Measurements from ENCODE around the gene SDK2.
A peak's percentile ranks its signal among the peaks of the same experiment; 100 is the strongest.

SDK2 gene

DNA sequence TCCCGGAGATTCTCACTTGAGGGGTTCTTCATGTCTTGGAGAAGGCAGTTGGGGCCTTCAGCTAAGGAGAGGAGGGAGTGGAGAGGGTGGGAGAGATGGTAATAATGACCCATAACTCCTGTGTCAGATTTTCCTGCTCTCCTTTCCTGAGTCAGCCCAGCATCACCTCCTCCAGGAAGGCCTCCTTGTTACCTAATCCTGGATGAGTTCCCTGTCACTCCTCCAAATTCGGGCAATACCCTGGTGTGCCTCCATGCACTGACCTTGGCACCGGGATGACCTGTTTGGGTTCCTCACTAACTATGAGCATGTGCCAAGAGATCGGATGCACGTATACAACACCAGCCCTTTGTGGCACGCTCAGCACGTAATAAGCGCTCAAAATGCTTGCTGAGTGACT lies 38.8 kb downstream of the SDK2 start:
- DNase-seq: no peak

DNA sequence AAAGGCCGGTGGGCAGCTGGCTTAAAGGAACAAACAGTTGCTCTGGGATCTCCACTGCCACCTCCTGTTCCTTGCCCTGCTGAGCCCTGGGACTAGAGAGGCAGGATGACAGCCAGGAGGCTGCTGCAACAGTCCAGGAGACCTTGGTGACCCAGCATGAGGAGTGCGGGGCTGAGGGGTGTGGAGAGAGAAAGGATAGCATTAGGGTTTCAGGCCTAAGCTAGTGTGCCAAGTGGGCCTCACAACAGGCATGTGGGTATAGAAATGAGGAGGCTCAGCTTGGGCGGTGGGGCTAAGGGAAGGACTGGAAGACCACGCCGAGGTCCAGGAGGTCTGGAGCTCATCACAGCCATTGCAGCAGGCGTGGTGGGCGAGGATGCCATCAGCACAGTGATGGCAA lies 39.8 kb downstream of the SDK2 start:
- no peak for DNase-seq

- no peak for DNase-seq
Observed at GRCh38 chr17:73603971-73604370, 40.3 kb downstream of the SDK2 start.

- no peak for DNase-seq
Observed at GRCh38 chr17:73600103-73600871, 44.0 kb downstream of the SDK2 start.

- DNase-seq: no peak
Observed at GRCh38 chr17:73599599-73599998, 44.6 kb downstream of the SDK2 start.

- no peak for DNase-seq
Observed at GRCh38 chr17:73598212-73598611, 46.0 kb downstream of the SDK2 start.

DNA sequence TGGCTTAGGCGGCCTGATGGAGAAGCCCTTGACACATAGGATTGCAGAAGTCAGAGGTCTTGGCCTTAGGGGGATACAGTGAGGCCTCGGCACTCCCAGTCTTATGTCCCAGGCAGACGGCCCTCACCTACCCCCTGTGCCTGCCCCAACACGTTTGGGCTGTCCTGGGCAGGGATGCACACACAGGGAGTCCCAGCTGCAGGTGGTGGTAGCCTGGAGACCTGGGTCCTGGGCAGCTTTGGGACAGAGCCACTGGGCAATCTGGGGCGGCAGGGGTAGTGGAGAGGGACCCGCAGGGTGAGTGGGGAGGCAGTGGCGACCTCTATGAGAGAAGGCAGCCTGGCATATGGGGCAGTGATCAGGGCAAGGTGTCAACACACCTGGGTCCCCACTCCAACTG lies 48.3 kb downstream of the SDK2 start:
- DNase-seq: no peak

DNA sequence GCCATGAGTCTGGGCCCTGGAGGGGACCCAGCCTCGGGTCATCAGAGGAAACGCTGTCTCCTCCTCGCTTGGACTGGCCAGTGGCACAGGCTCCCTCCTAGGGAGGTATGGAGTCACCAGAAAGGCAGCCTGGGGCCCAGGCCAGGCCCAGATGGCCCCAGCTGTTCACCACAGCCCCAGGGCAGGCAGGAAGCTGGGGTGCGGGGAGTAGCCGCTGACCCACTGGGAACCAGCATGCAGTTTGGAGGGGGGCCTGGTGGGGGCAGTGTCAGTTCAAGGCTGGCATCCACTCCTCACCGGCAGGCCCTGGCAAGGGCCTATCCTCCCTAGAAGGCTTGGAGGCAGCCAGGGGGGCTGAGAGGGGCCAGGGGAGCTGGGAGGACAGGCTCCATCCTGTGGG lies 48.8 kb downstream of the SDK2 start:
- DNase-seq: peak in 1 of 2 donors; percentile 30

DNA sequence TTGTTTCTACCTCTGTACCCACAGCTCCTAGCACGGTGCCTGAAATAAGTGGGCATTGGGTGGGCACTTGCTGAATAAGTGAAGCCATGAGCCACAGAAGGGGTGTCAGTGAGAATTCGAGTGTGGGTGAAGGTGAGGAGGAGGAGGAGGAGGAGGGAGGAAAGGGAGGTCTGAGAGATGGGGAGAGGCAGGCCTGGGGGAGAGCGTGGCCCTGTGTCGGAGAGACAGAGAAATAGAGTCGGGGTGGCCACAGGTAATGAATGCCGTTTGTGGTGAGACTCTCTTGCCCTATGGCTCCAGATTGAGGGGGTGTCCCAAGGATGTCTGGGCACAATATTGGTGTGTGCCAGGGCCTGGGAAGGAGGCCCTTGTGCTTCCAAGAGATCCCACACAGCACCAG lies 49.2 kb downstream of the SDK2 start:
- no peak for DNase-seq

GRCh38 chr17:73594598-73594997 lies 49.6 kb downstream of the SDK2 start:
- no peak for DNase-seq

DNA sequence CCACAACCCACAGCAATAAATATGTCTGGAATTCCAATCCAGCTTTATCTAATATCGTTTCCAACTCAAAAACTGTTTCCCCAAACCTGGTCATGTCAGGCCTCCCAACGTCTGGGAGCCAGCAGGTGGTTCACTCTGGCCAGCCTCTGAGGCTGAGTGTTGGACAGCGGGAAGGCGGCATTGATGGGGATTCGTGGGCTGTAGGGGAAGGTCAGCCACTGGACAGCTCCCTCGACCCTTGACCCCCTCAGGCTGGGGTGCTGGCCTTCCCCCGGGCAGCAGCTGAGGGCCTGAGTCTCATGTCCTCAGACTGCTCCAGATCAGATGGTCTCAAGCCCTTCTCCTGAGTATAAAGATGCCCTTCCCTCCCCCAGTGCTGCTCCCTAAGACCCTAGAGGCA lies 50.2 kb downstream of the SDK2 start:
- no peak for DNase-seq

GRCh38 chr17:73593249-73593965 lies 50.8 kb downstream of the SDK2 start:
- DNase-seq: no peak

GRCh38 chr17:73592501-73592961 lies 51.7 kb downstream of the SDK2 start:
- DNase-seq: peak in 1 of 2 donors; percentile 12

DNA sequence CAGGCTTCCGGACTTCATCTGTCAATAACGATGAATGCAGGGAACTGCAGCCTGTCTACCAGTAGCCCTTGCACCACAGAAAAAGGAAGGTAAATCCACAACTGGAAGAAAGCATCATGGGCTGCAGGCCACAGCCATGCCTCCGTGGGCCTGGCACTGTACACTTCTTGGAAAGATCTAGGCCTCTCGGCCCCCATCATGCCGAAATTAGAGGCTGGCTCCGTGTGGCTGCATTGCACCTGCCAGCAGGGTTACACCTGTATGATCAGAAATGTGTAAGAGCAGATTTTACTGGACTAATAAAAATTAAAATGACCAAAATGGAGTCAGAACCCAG lies 52.2 kb downstream of the SDK2 start:
- no peak for DNase-seq

DNA sequence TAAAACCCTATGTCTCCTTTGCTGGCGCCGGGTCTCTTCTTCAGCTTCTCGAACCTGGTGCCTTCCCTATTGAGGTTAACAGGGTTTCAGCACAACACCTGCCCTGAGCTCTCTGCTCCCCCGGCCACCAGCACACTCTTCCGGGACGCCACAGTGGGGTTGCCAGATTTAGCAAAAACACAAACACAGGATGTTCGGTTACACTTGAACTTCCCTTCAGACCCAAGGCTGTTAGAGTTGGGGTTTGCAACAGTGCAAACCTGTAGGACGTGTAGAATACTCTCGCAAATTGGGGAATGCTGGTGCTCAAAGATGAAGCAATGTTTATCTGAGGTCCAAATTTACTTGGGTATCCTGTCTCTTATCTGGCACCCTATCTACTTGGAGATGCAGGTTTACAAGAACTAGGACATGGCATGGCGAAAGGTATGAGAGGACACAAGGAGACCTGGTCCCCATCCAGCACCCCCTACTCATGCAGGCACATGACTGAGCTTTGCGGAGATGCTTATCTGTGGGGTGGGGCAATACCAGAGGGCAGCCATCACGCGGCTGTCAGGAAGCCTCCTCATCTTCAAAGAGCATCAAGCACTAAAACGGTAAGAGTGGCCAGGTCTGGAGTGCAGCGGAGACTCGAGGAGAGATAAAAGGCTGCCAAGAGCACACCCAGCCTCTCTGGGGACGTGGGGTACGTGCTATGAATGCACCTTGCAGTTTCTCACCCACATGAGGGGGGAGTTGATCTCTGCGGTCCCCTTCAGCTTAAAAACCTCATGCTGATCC lies 52.8 kb downstream of the SDK2 start:
- DNase-seq: peak; percentile 21 to 29

DNA sequence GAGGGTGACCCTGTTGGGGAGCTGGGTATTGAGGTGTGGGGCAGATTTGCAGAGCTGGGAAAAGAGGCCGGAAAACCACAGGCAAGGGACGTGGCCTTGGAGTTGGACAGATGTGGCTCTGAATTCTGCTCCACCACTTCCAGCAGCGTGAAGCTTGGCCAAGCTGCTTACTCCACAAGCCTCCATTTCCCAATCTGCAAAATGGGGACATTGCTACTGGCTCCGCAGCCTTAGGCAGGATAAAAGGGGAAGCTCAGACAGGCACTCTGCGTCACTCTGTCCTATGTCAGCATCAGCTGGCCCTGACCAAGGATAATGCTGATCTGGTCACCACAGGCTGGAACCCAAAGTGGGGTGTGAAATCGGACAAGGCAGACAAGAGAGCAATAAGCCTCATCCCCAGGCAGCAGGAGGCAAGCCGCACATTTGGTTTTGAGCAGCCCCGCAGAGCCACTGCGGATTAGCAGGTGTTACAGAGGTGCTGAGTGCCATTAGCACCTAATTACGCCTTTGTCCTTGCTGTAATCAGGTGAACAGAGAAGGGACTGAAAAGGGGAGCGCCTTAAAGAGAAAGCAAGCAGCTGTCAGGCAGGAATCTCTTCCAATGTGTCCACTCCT lies 54.8 kb downstream of the SDK2 start:
- no peak for DNase-seq

DNA sequence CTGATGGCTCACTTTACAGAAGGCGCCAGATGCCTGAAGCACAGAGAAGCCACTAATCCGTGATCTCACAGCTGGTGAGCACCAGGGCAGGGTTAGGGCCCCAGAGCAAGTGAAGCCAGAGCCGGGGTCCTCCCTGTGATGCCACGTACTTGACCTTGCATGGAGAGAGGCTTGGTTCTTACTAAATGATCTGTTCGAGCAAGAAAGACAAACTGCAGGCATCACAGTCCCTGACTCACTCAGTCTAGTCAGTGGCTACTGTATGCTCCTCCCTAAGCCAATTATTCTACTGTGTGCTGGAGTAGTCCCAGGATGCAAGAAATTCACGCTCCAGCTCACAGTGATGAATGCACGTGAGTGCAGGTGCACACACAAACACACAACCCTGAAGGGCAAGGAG lies 55.4 kb downstream of the SDK2 start:
- DNase-seq: no peak

DNA sequence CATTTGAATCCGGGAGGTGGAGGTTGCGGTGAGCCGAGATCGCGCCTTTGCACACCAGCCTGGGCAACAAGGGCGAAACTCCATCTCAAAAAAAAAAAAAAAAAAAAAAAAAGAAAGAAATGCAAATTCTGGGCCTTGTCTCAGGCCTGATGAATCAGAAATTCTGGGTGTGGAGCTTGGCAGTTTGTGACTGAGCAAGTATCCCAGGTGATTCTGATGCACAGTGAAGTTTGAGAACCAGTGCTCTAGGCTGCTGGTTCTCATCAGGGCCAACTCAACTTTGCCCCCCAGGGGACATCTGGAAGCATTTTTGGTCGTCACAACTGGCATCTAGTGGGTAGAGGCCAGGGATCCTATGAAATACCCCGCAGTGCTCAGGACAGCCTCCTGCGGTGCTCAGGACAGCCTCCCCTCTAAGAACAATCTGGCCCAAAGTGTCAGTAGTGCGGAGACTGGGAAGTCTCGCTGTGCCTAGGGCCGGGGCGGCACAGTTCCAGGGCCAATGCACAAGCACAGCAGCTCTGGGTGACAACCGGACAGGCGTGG lies 55.9 kb downstream of the SDK2 start:
- DNase-seq: no peak

DNA sequence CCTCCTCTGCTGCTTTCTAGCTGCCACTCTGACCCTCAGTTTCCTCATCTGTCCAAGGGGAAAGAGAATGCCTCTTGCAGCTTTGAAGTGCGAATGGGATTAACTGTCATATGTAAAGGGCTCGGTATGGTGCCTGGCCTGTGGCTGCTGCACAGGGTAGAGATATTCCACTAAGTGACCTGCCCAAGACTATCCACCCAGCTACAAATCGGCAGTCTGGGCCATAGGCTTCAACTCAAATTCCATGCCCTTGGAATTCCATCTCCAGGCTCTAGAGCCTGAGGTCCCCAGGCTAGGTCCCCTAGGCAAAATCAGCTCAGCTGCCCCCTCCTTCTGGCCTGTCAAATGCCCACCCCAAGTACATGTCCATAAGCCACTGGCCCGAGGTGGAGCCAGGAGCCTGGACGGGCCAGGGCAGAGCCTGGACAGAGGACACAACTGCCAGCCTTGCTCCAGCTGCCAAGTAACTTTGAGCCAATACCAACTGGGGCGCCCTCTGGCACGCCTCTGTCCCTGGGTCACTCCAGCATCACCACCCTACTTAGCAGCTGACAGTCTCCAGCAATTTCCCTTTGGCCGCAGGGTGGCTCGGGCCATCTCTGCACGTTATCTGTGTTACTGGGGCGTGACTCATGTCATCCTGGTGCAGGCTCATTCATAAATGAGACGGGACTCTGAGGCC lies 57.2 kb downstream of the SDK2 start:
- no peak for DNase-seq

GRCh38 chr17:73586275-73586832 lies 57.9 kb downstream of the SDK2 start:
- DNase-seq: no peak

DNA sequence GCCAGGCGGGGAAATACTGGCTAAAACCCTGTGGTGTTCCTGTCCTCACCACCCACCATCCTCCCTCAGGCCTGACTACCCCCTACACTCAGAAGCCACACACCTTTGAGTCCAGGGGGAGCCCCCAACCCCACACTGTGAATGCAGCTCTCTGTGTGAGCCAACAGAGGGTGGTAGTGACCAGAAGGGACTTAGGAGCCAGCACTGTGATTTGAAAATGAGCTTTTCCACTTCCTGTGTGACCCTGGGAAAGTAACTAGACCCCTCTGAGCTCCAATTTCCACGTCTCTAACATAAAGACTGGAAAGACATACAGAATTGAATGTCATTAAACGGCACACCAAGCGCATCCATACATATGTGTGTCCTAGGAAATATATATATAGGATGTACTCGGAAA lies 58.7 kb downstream of the SDK2 start:
- DNase-seq: no peak

DNA sequence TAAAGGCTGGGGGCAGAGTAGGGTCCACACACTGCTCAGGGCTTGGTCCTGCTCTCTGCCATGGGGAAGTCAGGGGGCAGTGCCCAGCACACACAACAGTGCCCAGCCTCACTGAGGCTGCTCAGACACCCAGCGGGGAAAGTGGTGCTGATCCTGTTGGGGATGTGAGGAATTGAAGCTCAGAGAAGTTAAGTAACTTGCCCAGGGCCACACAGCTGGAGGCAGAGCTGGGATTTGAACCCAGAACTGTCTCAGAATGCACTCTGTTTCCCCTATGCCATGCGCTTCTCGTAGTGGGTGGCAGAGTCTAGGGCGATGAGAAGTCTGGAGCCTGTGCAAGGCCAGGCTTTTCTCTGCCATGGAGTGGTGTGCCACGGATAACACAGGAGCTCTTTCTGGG lies 59.3 kb downstream of the SDK2 start:
- DNase-seq: no peak

All from activated CD4-positive, alpha-beta T cell treated with anti-CD3 and anti-CD28 coated beads for 4 hours (primary cell).